Lung (tissue), 12 donors: ENCODE results near the gene GLT1D1. TPM values are rescaled to one million over a fixed set of nuclear protein-coding genes. Genes with fewer than 3 reads are reported as not detected.
A peak's percentile ranks its signal among the peaks of the same experiment; 100 is the strongest.

ENCODE experiments used
- ATAC-seq: fragments of 200-7000 bp; cut with Tn5 transposase; one replicate; pipeline ENCODE4 v1.9.1; 2020; ENCODE audit warnings: moderate number of reproducible peaks; ENCODE audit not compliant: insufficient read depth, low FRiP score
- DNase-seq, 3 donors: peaks; one replicate each; pipeline ENCODE4 v3.0.0-alpha.2; 2013 to 2017
- H3K27ac ChIP-seq, 2 donors: one replicate each; pipeline ENCODE4 v1.5.1; 2013; ENCODE audit warnings: mild to moderate bottlenecking in 2 of 2, moderate library complexity in 2 of 2, control low read depth in 1 of 2, inconsistent platforms in 1 of 2, low read depth in 1 of 2, low read length in 1 of 2
- H3K27me3 ChIP-seq, 3 donors: one replicate each; pipeline ENCODE4 v1.5.1; 2013; ENCODE audit warnings: low read length in 2 of 3; ENCODE audit not compliant: control insufficient read depth in 3 of 3, insufficient read depth in 3 of 3
- H3K36me3 ChIP-seq, 4 donors: one replicate each; pipeline ENCODE4 v1.5.1; 2013; ENCODE audit warnings: low read length in 4 of 4, mild to moderate bottlenecking in 1 of 4, moderate library complexity in 1 of 4; ENCODE audit not compliant: control insufficient read depth in 4 of 4, insufficient read depth in 4 of 4
- H3K4me1 ChIP-seq, 5 donors: one replicate each; pipeline ENCODE4 v1.5.1; 2013; ENCODE audit warnings: low read length in 5 of 5, mild to moderate bottlenecking in 2 of 5, moderate library complexity in 1 of 5; ENCODE audit not compliant: control insufficient read depth in 5 of 5, insufficient read depth in 5 of 5
- H3K4me3 ChIP-seq: one replicate; pipeline ENCODE4 v1.5.1; 2013; ENCODE audit warnings: mild to moderate bottlenecking, control low read depth, moderate library complexity
- H3K9ac ChIP-seq, 2 donors: one replicate each; pipeline ENCODE4 v1.5.1; 2013; ENCODE audit warnings: low read length in 2 of 2, control low read depth in 1 of 2; ENCODE audit not compliant: insufficient read depth in 1 of 2
- H3K9me3 ChIP-seq, 4 donors: one replicate each; pipeline ENCODE4 v1.5.1; 2013; ENCODE audit warnings: low read length in 3 of 4, mild to moderate bottlenecking in 1 of 4, moderate library complexity in 1 of 4; ENCODE audit not compliant: control insufficient read depth in 4 of 4, insufficient read depth in 3 of 4
- WGBS, 2 donors: extraction: QIAGEN DNeasy Blood & Tissue Kit; methylation state at CpG; one replicate each; pipeline ENCODE4 v1.1.7; 2013; 5-methylcytosine and 5-hydroxymethylcytosine counted together
- polyA plus RNA-seq, 2 donors: library from polyadenylated mRNA; stranded (reverse); fragments of 200-250 nt; gene quantifications; one replicate each; pipeline ENCODE4 v1.2.1, GENCODE V29; 2013
- total RNA-seq, 2 donors: library from RNA; depleted of rRNA in 1 of 2; stranded (reverse); fragments of >200 nt in 1 of 2; gene quantifications; one replicate each; pipeline ENCODE4 v1.2.1, GENCODE V29; 2014 to 2021
- TF ChIP-seq, protein P1 (sequence below): IDR thresholded peaks from 2 replicates; pipeline ENCODE4 v1.5.1; 2012; ENCODE audit warnings: mild to moderate bottlenecking; ENCODE audit errors: control extremely low read depth, extremely low read depth
- donor health status: control.
- donor health status: control.
- donor health status: Bipolar disorder and iron deficiency.
- donor health status: healthy.
- donor health status: DM: yes; HTN: yes; CAD: no.

The GLT1D1 gene
- total and polyA plus RNA-seq, 4 donors = 0.39 to 25.4 (median 4.2) TPM

DNA sequence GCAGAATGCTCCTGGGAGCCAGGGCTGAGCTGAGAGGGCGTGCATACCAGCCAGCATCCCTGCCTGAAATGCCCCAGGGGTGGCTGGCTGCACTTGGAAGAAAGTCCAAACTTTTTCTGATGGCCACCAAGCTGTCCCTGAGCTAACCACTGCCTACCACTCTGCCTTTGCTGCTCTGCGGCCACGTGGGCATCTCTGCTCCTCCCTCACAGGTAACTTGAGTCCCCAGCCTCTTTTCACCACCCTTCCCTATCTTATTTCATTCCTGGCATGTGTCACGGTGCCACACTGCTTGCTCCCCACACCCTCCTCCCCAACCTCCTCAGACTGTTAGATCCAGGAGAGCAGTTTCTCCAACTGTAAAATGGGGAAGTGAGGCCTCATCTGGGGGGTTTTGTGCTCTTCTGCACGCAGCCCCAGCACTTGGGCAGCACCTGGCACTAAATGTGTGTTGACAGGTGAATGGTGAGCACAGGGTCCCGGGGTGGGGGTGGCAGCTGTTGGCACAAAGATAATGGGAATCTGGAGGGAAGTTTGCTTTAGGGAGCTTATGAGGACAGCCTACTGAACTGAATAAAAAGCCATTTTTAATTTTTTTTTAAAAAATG is 113.0 kb downstream of the GLT1D1 start:
- Histone ChIP-seq H3K9ac (no peak overlapping the region), H3K27ac (no peak overlapping the region), H3K4me1 (no peaks in the 10 kb centered on the region), H3K36me3 (no peaks in the 10 kb centered on the region), H3K9me3 (peaks cover 0 to 21% (median 2%) of the 10 kb centered on the region in 4 donors), H3K4me3 (no peak overlapping the region), H3K27me3 (peaks cover 0 to 16% (median 12%) of the 10 kb centered on the region in 3 donors)
- TF ChIP-seq, protein P1, sequence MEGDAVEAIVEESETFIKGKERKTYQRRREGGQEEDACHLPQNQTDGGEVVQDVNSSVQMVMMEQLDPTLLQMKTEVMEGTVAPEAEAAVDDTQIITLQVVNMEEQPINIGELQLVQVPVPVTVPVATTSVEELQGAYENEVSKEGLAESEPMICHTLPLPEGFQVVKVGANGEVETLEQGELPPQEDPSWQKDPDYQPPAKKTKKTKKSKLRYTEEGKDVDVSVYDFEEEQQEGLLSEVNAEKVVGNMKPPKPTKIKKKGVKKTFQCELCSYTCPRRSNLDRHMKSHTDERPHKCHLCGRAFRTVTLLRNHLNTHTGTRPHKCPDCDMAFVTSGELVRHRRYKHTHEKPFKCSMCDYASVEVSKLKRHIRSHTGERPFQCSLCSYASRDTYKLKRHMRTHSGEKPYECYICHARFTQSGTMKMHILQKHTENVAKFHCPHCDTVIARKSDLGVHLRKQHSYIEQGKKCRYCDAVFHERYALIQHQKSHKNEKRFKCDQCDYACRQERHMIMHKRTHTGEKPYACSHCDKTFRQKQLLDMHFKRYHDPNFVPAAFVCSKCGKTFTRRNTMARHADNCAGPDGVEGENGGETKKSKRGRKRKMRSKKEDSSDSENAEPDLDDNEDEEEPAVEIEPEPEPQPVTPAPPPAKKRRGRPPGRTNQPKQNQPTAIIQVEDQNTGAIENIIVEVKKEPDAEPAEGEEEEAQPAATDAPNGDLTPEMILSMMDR = no peak
- WGBS, 2 donors = 33 to 34% methylated on average over 6 of the region's 6 CpGs
- ATAC-seq (no peak), DNase-seq (no peak)

DNA sequence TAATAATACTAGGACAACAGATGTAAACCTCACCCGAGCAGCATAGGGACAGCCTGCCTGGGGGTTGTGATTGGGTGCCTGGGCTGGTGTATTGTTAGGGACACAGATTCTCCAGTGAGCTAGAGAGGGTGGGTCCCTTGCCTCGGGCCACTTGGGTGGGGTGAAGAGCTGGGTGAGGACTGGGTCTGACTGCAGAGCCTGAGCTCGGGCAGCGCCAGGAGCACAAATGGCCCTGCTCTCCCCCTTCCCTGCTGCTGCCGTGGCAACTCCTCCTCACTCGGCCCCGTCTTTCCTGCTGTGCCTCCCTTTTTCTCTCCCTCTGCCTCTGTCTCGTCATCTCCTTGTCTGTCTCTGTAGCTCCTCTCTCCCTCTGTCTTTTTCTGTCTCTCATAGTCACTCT is 115.4 kb downstream of the GLT1D1 start:
- H3K27me3 ChIP-seq = peaks cover 0 to 17% (median 14%) of the 10 kb centered on the region in 3 donors
- H3K4me3 ChIP-seq = no peak overlapping the region
- TF ChIP-seq, protein P1 = no peak
- H3K9ac ChIP-seq = no peak overlapping the region
- H3K4me1 ChIP-seq = no peaks in the 10 kb centered on the region
- no peak for DNase-seq
- no peak for ATAC-seq
- no peaks in the 10 kb centered on the region for H3K36me3 ChIP-seq
- H3K9me3 ChIP-seq = peaks cover 0 to 18% (median 2%) of the 10 kb centered on the region in 4 donors
- 25 to 28% methylated on average over 8 of the region's 8 CpGs for WGBS, 2 donors
- no peak overlapping the region for H3K27ac ChIP-seq

DNA sequence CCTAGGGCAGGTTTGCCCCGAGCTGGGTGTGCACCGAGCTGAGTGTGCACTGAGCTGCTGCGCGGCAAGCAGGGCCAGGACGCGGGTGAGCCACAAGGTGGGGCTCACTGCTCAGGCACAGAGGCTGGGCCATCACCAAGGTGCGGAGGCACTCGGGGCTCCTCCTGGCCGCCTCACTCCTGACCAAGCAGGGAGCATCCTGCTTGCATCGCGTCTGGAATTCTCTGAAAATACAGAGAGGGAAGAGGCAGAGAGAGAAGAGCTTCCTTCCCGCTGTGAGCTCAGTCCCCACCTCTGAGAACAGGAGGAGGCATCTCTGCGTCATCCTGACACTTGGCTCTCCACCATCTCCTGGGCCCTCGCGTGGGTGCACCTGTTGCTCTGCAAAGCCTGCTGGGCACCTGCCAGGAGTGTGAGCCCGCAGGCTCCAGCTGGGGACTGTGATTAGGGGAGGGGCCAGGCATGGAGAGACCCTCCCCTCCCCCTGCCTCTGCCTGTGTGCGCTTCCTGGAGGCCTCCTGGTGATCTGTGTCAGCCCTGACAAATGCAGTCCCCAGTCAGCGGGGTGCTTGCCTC is 116.3 kb downstream of the GLT1D1 start:
- Histone ChIP-seq H3K4me3 (no peak overlapping the region), H3K4me1 (no peaks in the 10 kb centered on the region), H3K9me3 (peaks cover 0 to 12% (median under 1%) of the 10 kb centered on the region in 4 donors), H3K27ac (no peak overlapping the region), H3K27me3 (peaks cover 0 to 17% (median 16%) of the 10 kb centered on the region in 3 donors), H3K9ac (no peak overlapping the region), H3K36me3 (no peaks in the 10 kb centered on the region)
- TF ChIP-seq, protein P1 = no peak
- ATAC-seq (no peak), DNase-seq (peak in 2 of 3 donors; percentile 33 to 37)
- WGBS, 2 donors = 2 to 4% methylated on average over 18 of the region's 18 CpGs

DNA sequence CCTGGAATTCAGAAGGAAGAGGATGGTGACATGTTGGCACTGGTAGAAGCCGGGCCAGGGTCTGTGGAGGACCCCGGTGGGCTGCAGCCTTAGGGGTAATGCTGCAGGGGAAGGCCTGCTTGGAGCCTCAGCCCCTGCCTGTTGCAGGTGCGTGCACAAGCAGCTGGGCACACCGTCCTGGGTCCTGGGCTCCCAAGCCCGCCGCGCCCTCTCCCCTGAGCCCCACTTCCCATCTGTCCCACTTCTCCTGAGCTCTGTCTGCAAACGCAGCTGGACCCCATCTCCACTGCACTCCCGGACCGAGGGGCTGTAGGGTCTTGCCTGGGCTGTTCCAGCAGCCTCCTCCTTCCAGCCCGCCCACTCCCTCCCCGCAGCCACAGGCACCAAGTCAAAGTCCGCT is 116.8 kb downstream of the GLT1D1 start:
- no peak for ATAC-seq
- 24 to 32% methylated on average over 13 of the region's 13 CpGs for WGBS, 2 donors
- H3K27ac ChIP-seq = no peak overlapping the region
- H3K4me1 ChIP-seq = no peaks in the 10 kb centered on the region
- H3K4me3 ChIP-seq = no peak overlapping the region
- H3K9me3 ChIP-seq = peaks cover 0 to 7% (median 0%) of the 10 kb centered on the region in 4 donors
- no peaks in the 10 kb centered on the region for H3K36me3 ChIP-seq
- no peak for DNase-seq
- TF ChIP-seq, protein P1 = no peak
- H3K9ac ChIP-seq = no peak overlapping the region
- peaks cover 0 to 17% (median 16%) of the 10 kb centered on the region in 3 donors for H3K27me3 ChIP-seq
